ENCODE results near the gene ADAM33.
A peak's percentile ranks its signal among the peaks of the same experiment; 100 is the strongest.

DNA sequence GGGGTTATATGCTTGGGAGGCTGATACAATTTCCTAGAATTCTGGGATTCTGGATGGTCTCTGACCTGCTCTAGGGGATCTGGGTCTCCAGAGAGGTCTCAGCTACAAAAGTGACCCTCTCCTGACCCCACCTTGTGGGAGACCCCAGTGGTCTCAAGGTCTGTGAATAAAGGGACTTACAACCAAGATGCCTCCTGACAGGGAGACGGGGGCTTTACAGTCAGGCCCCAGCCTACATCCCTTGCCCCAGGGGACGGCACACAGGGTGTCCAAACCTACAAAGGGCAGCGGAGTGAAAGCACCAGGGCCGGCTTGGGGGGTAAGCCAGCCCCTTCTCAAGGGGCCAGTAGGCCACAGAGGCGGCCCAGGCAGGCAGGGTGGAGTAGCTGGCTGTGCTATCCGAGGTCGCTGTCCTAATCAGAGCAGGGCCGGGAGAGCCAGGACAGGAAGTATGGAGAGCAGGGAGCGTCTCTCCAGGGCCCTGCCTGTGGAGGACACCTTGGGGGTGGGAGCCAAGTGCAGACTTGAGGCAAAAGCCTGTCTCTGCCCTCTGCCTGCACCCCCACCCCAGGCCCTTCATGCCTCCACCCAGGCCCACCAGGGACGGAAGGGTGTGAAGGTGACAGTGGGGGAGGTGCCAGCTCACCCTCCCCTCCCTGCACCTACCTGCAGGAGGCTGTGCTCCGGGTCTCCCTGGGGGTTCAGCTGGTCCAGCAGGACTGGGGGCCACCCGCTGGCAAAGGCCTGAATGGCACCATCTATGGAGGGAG, 22.1 kb downstream of the ADAM33 start:
- no peak for TF ChIP-seq RAD51 (IDR thresholded peaks at IDR 0.05; ENCODE audit: borderline replicate concordance)
- no peak for TF ChIP-seq ZBTB20 (CRISPR knock-in tag; IDR thresholded peaks at IDR 0.05; ENCODE audit: borderline replicate concordance, low read depth)
- no peak for TF ChIP-seq CAMTA2 (CRISPR knock-in tag; IDR thresholded peaks at IDR 0.05; ENCODE audit: borderline replicate concordance)
- no peak for TF ChIP-seq POLR2AphosphoS5 (IDR thresholded peaks at IDR 0.05; ENCODE audit: low read depth, low read length)
- TF ChIP-seq, protein P1, sequence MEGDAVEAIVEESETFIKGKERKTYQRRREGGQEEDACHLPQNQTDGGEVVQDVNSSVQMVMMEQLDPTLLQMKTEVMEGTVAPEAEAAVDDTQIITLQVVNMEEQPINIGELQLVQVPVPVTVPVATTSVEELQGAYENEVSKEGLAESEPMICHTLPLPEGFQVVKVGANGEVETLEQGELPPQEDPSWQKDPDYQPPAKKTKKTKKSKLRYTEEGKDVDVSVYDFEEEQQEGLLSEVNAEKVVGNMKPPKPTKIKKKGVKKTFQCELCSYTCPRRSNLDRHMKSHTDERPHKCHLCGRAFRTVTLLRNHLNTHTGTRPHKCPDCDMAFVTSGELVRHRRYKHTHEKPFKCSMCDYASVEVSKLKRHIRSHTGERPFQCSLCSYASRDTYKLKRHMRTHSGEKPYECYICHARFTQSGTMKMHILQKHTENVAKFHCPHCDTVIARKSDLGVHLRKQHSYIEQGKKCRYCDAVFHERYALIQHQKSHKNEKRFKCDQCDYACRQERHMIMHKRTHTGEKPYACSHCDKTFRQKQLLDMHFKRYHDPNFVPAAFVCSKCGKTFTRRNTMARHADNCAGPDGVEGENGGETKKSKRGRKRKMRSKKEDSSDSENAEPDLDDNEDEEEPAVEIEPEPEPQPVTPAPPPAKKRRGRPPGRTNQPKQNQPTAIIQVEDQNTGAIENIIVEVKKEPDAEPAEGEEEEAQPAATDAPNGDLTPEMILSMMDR (CRISPR knock-in tag; IDR thresholded peaks at IDR 0.05) = peak; percentile 49
- no peak for TF ChIP-seq U2AF2 (IDR thresholded peaks at IDR 0.05; ENCODE audit: low read depth, low read length)
- no peak for TF ChIP-seq ZNF737 (CRISPR knock-in tag; IDR thresholded peaks at IDR 0.05; ENCODE audit: borderline replicate concordance)
- TF ChIP-seq LCORL (IDR thresholded peaks at IDR 0.05) = no peak
- peak; percentile 38; the same call in 1 of the 2 replicates for TF ChIP-seq LCORL (CRISPR knock-in tag; IDR thresholded peaks at IDR 0.05)
- TF ChIP-seq EZH2 (conservative IDR thresholded peaks at IDR 0.05; ENCODE audit: low read depth, low read length) = no peak
- no peak for TF ChIP-seq FOXA1 (IDR thresholded peaks at IDR 0.05)
- TF ChIP-seq FOXA1 (CRISPR knock-in tag; IDR thresholded peaks at IDR 0.05) = no peak
- TF ChIP-seq, protein P2, sequence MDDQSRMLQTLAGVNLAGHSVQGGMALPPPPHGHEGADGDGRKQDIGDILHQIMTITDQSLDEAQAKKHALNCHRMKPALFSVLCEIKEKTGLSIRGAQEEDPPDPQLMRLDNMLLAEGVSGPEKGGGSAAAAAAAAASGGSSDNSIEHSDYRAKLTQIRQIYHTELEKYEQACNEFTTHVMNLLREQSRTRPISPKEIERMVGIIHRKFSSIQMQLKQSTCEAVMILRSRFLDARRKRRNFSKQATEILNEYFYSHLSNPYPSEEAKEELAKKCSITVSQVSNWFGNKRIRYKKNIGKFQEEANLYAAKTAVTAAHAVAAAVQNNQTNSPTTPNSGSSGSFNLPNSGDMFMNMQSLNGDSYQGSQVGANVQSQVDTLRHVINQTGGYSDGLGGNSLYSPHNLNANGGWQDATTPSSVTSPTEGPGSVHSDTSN (CRISPR knock-in tag; IDR thresholded peaks at IDR 0.05; ENCODE audit: borderline replicate concordance) = no peak
- TF ChIP-seq, protein P3, sequence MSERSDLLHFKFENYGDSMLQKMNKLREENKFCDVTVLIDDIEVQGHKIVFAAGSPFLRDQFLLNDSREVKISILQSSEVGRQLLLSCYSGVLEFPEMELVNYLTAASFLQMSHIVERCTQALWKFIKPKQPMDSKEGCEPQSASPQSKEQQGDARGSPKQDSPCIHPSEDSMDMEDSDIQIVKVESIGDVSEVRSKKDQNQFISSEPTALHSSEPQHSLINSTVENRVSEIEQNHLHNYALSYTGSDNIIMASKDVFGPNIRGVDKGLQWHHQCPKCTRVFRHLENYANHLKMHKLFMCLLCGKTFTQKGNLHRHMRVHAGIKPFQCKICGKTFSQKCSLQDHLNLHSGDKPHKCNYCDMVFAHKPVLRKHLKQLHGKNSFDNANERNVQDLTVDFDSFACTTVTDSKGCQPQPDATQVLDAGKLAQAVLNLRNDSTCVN (CRISPR knock-in tag; IDR thresholded peaks at IDR 0.05; ENCODE audit: borderline replicate concordance) = 0 out of 2 replicates have a peak, but pooled peaks have one; percentile 27
